KBM-7 (cell line): ENCODE results near the gene GADD45A.
A peak's percentile ranks its signal among the peaks of the same experiment; 100 is the strongest.

ENCODE experiments used
- DNase-seq: peaks from one replicate; pipeline ENCODE4 v3.0.0-alpha.2; 2015
- in situ Hi-C: fragments of 300-500 bp; cut with MboI; formaldehyde crosslinking; loops from 2 replicates; pipeline ENCODE4 v1.14.3; 2020; ENCODE audit warnings: low sequenced_read_pairs, low pct_unique_long_range_greater_than_20kb, mixed read lengths

GADD45A gene

GRCh38 chr1:67685558-67686266 lies 711 bp downstream of the GADD45A start:
- DNase-seq: peak; percentile 63
- in situ Hi-C loops: no loop called here

GRCh38 chr1:67686267-67687197 lies 1.5 kb downstream of the GADD45A start:
- in situ Hi-C loops: no loop called here

GRCh38 chr1:67687198-67687545 lies 2.2 kb downstream of the GADD45A start:
- no peak for DNase-seq

More at GRCh38 chr1:67686267-67687197, 1.5 kb downstream of the GADD45A start:
- peak; percentile 95 for DNase-seq

GRCh38 chr1:67687649-67688048 lies 2.6 kb downstream of the GADD45A start:
- in situ Hi-C loops: no loop called here
- peak; percentile 33 for DNase-seq

More at GRCh38 chr1:67687198-67687545, 2.2 kb downstream of the GADD45A start:
- in situ Hi-C loops: no loop called here

DNA sequence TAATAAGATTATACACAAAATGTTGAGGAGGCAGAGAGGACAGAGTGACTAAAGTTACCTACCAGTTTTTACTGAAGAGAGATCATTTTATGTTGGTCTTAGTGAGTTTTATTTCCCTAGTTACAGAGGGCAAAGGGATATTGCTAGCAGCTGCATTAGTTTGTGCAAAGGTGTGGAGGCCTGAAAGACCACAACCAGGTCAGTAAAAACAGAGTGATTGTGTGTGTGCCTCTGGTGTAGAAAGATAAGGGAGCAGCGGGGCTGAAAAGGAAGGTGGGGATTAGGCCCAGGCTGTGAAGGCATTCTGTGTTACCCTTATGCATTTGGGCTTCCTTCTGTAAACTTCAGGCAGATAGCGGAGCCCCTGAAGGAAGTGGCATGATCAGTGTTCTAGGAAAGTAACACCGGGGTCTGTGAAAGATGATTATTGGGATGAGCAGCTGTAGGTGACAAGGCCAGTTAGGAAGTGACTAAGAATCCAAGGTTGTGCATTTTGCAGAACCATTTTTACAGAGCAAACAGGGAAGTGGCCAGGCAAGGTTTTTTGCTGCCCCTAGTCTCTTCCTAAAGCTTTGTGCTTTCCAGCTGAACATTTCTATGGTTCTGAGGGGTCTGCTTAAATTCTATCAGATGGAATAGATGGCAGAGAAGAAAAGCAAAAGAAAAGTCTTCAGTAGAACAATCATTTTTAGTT lies 3.7 kb downstream of the GADD45A start:
- peak; percentile 93 for DNase-seq
- in situ Hi-C loops: no loop called here

GRCh38 chr1:67689267-67690017 lies 4.4 kb downstream of the GADD45A start:
- no peak for DNase-seq
- in situ Hi-C loops: no loop called here

- no peak for DNase-seq
- in situ Hi-C loops: no loop called here
Observed at GRCh38 chr1:67690018-67690363, 5.0 kb downstream of the GADD45A start.

GRCh38 chr1:67690411-67690810 lies 5.4 kb downstream of the GADD45A start:
- in situ Hi-C loops: no loop called here

GRCh38 chr1:67691712-67692111 lies 6.7 kb downstream of the GADD45A start:
- in situ Hi-C loops: no loop called here
- no peak for DNase-seq

More at GRCh38 chr1:67690411-67690810, 5.4 kb downstream of the GADD45A start:
- DNase-seq: peak; percentile 16

DNA sequence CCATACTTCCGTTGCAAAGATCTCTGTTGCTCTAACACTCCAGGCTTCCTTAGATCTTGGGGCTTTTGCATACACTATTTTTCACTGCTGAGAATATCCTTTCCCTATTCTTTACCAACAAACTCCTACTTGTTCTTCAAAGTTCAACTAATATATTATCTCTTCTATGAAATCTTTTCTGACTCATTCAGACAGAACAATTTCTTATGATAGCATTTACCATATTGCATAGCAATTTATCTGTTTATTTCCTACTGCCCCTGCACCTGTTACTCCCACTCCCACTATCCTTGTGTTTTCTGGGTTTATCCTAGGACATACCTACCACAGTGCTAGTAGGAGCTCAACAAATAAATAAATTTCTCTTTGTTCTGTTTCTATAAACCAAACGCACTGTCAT lies 11.0 kb downstream of the GADD45A start:
- no peak for DNase-seq
- in situ Hi-C loops: no loop called here

- DNase-seq: no peak
- in situ Hi-C loops: no loop called here
Observed at GRCh38 chr1:67696708-67697107, 11.7 kb downstream of the GADD45A start.

DNA sequence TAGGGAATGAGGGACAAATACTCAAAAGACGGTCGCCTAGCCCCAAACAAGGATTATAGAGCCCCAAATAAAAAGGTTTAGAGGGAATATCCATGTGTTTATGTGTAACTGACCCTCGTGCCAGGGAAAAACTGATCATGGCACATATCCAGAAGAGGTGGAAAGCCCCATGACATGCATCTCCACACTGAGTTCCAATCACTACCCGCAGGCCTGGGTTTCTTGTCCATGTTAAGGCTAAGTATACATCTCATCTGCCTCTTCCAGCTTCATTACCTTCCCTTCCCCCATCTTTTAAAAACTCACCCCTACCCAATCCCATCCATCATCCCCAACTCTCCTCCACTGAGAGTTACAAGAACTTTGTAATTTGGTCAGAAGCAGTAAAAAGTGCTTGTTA lies 15.2 kb downstream of the GADD45A start:
- no peak for DNase-seq
- in situ Hi-C loops: no loop called here

DNA sequence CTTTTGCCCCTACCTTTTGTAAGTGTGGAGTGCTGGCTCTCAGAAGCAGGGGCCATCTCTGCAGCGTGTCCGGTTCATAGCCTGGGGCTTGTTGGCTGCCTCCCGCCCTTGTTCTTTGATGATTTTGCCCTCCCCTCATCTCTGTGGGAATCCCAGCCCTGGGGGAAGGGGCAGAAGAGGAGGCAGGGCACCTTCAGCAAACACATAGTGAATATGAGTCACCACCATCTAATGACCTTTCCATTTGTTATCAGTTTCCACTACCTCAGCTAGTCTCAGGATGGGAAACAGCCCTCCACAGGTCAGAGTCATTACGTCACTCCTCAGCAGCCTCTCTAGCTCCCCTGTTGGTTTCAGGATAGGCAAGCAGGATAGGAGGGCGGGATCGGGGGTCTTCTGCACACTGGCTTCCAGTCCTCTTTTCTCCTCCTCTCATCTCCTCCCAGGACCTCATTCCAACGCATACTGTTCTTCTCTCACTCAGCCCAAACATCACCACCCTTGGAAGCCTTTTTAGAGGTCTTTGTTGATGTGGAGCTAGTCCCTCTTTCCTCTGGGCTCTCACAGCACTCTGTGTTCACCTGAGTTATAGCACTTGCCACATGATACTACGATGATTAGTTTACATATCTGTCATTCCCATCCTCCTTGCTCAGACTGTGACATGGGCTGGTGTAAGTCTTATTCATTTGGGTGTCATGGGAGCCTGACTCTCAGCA lies 15.8 kb downstream of the GADD45A start:
- in situ Hi-C loops: no loop called here

GRCh38 chr1:67701876-67702275 lies 16.9 kb downstream of the GADD45A start:
- in situ Hi-C loops: no loop called here
- DNase-seq: no peak

More for the DNA sequence above, 15.8 kb downstream of the GADD45A start:
- no peak for DNase-seq

DNA sequence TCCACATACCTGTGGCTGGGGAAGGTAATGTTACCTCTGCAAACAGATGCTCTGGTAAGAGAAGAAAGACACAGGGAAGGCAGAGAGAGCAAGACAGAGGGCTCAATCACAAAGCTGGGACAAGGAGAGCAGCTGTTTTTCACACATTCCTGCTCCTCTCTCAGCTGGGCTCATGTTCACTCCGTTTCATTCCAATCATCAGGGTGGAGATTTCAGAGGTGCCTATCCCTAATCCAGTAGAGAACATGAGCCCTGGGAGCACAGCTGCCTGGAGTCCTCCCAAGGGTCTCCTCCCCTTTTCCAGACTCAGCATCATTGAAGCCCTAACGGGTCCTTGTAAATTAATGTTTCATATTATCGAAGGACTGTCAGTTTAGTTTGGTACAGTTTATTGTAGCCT lies 19.4 kb downstream of the GADD45A start:
- no peak for DNase-seq
- in situ Hi-C loops: no loop called here

DNA sequence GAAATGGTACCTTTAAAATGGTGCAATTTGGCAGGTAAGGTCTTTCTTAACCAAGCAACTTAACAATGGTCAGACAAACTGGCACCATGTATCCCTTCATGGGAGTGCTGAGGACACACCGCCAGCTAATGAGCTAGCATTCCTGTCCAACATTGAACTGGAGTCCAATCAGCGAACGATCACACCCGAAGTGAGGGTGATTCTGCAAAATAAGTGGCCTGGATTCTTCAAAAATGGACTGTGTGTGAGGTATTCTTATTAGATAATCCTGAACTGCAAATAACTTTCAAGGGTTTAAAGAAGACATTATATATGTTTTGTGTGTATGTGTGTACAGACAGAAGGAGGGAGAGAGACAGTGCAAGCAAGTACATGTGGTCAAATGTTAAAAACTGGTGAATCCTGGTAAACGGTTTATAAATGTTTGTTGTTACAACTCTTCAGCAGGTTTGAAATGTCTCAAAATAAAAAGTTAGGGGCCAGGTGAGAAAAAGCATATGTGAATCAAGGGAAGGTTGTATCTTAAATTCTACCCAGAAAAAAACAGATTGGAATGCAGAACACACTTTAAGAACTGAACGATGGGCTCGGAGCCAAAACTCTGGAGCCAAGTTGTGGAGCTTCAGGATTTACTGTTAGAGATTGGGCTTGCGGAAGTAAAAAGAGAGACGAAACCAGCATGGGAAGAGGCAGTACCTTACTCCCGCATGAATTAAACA lies 20.9 kb downstream of the GADD45A start:
- in situ Hi-C loops: no loop called here

DNA sequence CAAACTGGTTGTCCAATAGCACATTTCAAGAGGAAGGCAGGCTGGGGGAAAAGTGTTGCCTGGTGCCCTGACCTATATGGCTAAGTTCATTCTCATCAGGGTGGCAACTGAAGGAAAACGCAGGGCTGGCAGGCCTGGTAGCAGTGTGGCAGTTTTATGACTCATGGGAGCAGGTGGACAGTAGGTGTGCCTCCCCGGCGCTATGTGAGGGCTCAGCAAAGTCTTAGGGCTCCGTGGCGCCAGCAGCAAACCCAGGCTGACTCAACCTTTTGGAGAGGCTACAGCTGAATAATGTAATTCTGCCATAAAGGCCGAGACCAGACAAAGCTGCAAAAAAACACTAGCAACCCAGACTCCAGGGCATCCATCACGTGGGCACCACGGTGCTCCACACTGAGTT lies 23.6 kb downstream of the GADD45A start:
- no peak for DNase-seq
- in situ Hi-C loops: no loop called here

More for the DNA sequence above, 20.9 kb downstream of the GADD45A start:
- no peak for DNase-seq

DNA sequence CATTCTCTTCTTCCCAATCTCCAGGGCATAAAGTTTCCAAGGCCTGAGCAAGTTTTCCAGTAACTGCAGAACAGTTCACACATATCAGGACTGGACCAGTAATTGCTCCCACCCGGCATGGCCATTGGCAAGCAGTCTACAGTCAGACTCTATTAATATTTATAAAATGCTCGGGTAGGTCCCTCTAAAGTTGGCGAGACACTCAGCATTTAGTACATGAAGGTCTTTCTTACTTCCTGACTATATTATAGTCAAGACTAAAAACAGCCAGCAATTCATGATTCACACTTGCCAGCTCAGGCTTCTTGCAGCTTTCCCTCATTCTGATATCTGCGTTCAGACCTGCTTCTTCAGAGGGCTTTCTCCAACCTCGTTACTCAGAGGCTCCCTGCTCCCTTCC lies 25.4 kb downstream of the GADD45A start:
- no peak for DNase-seq

More for the DNA sequence above, 25.4 kb downstream of the GADD45A start:
- in situ Hi-C loops: no loop called here
